Measurements from ENCODE around the gene APLP2. TPM values are rescaled to one million over a fixed set of nuclear protein-coding genes. Genes with fewer than 3 reads are reported as not detected.

Gene APLP2
- total and polyA plus RNA-seq, 2 of the 13 experiments (the other 11 are each of a cell fraction or from before 2014, with no cell fraction given), result 315 to 594 TPM

GRCh38 chr11:130069659-130070108 lies at the start of gene APLP2 (continued):
- peak; percentile 50; the same call in 1 of the 2 replicates for TF ChIP-seq ZBTB43 (CRISPR knock-in tag; conservative IDR thresholded peaks at IDR 0.05)
- peak; percentile 82 for TF ChIP-seq NFYC (CRISPR knock-in tag; IDR thresholded peaks at IDR 0.05)
- peak; percentile 35 for TF ChIP-seq CBX1 (IDR thresholded peaks at IDR 0.05; ENCODE audit: low read depth)
- no peak for TF ChIP-seq ZNF605 (CRISPR knock-in tag; IDR thresholded peaks at IDR 0.05)
- peak; percentile 59; the same call in 1 of the 2 replicates for TF ChIP-seq ZSCAN9 (CRISPR knock-in tag; IDR thresholded peaks at IDR 0.05; ENCODE audit: borderline replicate concordance)
- TF ChIP-seq ZNF761 (CRISPR knock-in tag; conservative IDR thresholded peaks at IDR 0.05), result no peak
- 0 out of 2 replicates have a peak, but pooled peaks have one; percentile 27 for TF ChIP-seq TARDBP (CRISPR knock-in tag; IDR thresholded peaks at IDR 0.05)
- peak; percentile 21; the same call in 1 of the 2 replicates for TF ChIP-seq ONECUT2 (CRISPR knock-in tag; IDR thresholded peaks at IDR 0.05)
- 0 out of 2 replicates have a peak, but pooled peaks have one; percentile 40 for TF ChIP-seq TMF1 (CRISPR knock-in tag; IDR thresholded peaks at IDR 0.05; ENCODE audit: low read depth)
- no peak for TF ChIP-seq ZNF550 (CRISPR knock-in tag; IDR thresholded peaks at IDR 0.05; ENCODE audit: borderline replicate concordance)
- peak; percentile 37; the same call in 1 of the 2 replicates for TF ChIP-seq ELF1 (CRISPR knock-in tag; IDR thresholded peaks at IDR 0.05)
- TF ChIP-seq ZNF468 (CRISPR knock-in tag; IDR thresholded peaks at IDR 0.05), result no peak
- TF ChIP-seq ZNF740 (CRISPR knock-in tag; IDR thresholded peaks at IDR 0.05), result 0 out of 2 replicates have a peak, but pooled peaks have one; percentile 24
- peak; percentile 41 for TF ChIP-seq RXRB (CRISPR knock-in tag; IDR thresholded peaks at IDR 0.05; ENCODE audit: borderline replicate concordance)
- 0 out of 2 replicates have a peak, but pooled peaks have one; percentile 30 for TF ChIP-seq ZSCAN5A (CRISPR knock-in tag; IDR thresholded peaks at IDR 0.05; ENCODE audit: borderline replicate concordance)
- no peak for TF ChIP-seq ZBTB7A (CRISPR knock-in tag; IDR thresholded peaks at IDR 0.05)
- no peak for TF ChIP-seq ZNF687 (CRISPR knock-in tag; IDR thresholded peaks at IDR 0.05)
- peak; percentile 71; the same call in 1 of the 2 replicates for TF ChIP-seq ZNF333 (CRISPR knock-in tag; IDR thresholded peaks at IDR 0.05; ENCODE audit: borderline replicate concordance)
- peak; percentile 81 for TF ChIP-seq SAP130 (CRISPR knock-in tag; IDR thresholded peaks at IDR 0.05; ENCODE audit: low read depth)
- peak; percentile 96 for TF ChIP-seq DRAP1 (CRISPR knock-in tag; IDR thresholded peaks at IDR 0.05)
- peak; percentile 21; the same call in 1 of the 2 replicates for TF ChIP-seq ZNF143 (CRISPR knock-in tag; IDR thresholded peaks at IDR 0.05)

Measured in HepG2 (cell line).